GM19467 (cell line): ENCODE data around the gene DDX52.
"Not testable (repeated sequence)": the region's sequence is repeated elsewhere in the genome, so short reads cannot be mapped to it uniquely, and the experiment has no call there.

ENCODE experiments used
- ATAC-seq: cut with Tn5 transposase; IDR thresholded peaks from one replicate; pipeline ENCODE4 v1.9.1; 2021; ENCODE audit warnings: mild to moderate bottlenecking, moderate library complexity; ENCODE audit not compliant: unreplicated experiment

DDX52 gene

DNA sequence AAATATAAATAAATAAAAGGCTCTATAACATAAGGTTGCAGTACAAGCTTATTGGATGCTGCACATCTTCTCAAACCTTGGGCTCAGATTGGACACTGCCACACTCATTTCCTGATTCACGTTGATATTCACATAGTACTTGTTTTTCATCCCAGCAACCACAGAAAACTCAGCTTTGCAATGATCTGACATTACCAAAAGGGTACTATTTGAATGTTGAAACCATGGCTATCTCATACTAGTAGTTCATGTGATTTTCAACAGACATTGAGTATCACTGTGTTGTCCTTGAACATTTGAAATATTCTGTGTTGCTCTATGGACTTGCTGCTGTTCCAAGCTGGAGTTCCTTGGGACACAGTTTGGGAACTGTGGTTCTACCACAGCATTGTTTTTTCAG is 14.0 kb upstream of the DDX52 start:
- no peak for ATAC-seq

- ATAC-seq = no peak
Measured at GRCh38 chr17:37651849-37652248, 8.6 kb upstream of the DDX52 start.

DNA sequence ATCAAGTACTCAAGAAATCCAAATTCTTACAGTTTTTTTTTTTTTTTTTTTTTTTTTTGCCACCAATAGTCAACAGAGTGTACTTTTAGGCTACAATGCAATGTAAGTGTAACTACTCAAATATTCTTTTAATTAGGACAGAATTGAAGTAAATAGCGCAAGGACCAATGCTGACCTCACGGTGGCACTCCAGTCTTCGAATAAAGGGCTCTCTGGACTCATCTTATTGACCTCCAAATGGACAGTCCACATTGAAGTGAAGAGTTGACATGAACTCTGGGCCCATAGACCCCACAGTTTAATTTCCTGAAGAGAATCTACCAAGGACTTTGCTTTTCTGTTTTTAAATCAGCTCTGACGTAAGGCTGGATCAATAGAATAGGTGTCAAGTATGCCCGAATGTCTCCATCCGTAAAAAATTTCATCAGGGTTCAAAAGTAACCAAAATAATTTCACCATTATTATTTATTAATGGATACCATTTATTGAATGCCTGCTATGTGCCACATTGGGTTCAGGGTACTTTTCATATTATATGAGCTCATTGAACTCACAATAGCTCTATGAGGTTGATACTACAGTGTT is 7.3 kb upstream of the DDX52 start:
- no peak for ATAC-seq

- no peak for ATAC-seq
Measured at GRCh38 chr17:37648555-37648954, 5.3 kb upstream of the DDX52 start.

DNA sequence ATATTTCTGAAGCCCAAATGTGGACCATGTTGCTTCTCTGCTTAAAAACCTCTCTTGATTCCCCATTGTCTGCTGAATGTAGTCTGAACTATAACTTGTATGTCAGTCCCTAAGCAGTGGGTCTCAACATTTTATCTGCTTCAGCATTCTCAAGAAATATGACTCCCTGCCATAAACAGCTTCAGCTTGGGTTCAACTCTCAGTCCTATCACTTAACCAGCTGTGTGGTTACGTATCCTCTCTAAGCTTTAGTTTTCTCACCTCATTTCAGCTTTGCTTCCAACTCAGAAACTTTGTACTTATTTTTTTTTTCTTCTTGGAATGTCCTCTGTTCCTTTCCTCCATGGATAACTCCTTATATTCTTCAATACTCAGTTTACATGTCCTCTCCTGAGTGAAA is 4.6 kb upstream of the DDX52 start:
- no peak for ATAC-seq

DNA sequence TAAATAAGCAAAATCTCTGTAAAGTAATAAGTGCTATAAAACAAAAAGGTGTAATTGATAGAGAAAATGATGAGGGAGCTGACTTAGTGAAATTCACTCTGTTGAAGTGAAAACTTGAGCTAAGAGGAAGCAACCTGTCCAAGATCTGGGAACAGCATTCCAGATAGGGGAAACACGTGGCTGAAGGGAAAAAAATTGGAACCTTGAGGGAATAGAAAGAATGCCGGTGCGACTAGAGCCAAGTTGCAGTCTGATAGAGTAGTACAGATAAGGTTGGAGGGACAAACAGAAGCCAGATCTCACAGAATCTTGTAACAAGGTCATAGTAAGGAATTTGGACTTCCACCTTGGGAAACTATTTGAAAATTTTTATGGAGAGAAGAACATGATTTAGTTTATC is 623 bp upstream of the DDX52 start:
- ATAC-seq = peak; percentile 7

- ATAC-seq = no peak
Measured at GRCh38 chr17:37642681-37643080, 565 bp downstream of the DDX52 start.

- no peak for ATAC-seq
Measured at GRCh38 chr17:37640015-37640414, 3.2 kb downstream of the DDX52 start.

DNA sequence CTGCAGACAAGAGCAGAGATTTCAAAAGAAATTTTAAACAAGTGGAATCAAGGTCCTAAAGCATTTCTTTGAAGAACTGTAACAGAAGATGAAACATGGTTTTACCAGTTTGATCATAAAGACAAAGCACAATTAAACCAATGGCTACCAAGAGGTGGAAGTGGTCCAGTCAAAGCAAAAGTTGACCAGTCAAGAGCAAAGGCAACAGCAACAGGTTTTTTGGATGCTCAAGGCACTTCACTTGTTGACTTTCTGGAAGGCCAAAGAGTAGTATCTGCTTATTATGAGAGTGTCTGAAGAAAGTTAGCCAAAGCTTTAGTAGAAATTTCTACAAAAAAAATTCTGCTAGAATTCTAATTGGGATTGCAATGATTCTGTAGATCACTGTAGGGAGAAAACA is 5.3 kb downstream of the DDX52 start:
- no peak for ATAC-seq

- not testable (repeated sequence) for ATAC-seq
Measured at GRCh38 chr17:37616430-37616829, 26.8 kb downstream of the DDX52 start.

DNA sequence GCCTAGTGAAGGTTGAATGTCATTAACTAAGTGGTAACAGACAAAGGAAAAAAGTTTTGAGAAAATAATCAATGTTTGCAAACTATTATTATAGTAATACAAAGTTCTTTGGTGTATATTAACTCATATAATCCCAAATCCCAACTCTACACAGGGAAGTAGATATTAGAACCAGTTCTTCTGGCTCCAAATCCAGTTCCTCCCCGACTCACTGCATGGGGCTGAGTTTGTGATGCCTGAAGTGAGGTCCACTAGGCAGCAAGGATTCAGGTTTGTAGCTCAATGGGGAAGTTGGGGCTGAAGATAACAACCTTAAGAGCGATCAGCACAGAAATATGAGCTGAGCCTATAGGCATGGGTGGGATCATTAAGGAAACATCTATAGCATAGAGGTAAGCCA is 28.4 kb downstream of the DDX52 start:
- no peak for ATAC-seq

GRCh38 chr17:37614391-37614790 is 28.9 kb downstream of the DDX52 start:
- no peak for ATAC-seq

DNA sequence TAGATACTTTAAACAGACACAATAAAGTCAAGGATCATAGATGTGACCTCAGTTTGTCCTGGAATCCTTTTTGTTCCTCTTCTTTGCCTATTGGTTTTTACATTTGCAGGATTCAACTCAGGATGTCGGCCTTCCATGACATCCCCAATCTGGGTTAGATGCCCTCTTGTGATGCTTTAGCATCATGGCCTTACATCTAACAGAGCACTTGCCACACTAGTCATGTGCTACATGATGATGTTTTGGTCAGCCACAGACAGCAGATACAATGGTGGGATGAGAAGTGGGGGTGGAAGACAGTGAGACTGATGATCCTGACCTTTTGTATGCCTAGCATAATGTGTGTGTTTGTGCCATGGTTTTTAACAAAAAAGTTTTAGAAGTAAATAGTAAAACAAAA is 32.3 kb downstream of the DDX52 start:
- no peak for ATAC-seq

- ATAC-seq = not testable (repeated sequence)
Measured at GRCh38 chr17:37610041-37610420, 33.2 kb downstream of the DDX52 start.

DNA sequence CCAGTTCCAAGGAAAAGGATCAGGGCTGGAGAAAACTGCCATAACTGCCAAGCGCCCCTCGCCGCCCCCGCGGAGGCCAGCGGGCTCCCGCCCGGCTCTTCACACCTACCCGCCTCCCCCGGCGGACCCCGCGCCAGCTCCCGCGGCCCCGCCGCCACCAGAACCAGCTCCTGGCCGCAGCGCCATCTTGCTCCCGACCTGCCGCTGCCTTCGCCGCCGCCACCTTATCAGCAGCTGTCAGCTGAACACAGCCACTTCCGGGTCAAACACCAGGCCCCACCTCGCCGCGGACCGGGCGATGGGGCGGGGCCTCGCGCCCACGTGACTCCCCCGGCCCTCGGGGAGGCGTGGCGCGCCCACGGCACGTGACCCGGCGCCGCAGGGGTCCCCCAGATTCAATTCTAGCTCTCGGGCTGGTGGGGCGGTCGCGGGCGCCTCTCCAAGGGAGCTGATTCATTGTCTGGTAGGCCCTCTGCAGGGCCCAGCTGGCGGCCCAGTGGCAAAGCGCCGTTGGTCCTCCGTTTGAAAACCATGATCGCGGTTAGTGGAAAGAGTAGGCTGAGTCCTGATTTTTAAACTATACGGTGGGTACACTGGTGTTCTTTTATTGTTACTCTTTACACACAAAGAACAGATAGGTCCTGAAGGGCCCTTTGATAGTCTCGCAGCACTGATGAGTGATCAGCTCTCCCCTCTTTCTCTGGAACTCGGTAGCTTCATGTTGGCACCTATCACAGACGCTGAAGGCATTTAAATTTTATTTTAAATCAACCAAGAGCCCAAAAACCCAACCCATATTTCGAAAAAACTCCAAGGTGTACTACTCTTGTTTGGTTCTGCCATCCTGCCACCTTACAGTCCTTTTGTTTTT is 33.8 kb downstream of the DDX52 start, which contains the start of gene SYNRG:
SYNRG (minus strand) TSS at position 249 of the 871 bp plus-strand sequence; CDS start at position 186, 63 bp downstream.
- ATAC-seq = peak; percentile 76

DNA sequence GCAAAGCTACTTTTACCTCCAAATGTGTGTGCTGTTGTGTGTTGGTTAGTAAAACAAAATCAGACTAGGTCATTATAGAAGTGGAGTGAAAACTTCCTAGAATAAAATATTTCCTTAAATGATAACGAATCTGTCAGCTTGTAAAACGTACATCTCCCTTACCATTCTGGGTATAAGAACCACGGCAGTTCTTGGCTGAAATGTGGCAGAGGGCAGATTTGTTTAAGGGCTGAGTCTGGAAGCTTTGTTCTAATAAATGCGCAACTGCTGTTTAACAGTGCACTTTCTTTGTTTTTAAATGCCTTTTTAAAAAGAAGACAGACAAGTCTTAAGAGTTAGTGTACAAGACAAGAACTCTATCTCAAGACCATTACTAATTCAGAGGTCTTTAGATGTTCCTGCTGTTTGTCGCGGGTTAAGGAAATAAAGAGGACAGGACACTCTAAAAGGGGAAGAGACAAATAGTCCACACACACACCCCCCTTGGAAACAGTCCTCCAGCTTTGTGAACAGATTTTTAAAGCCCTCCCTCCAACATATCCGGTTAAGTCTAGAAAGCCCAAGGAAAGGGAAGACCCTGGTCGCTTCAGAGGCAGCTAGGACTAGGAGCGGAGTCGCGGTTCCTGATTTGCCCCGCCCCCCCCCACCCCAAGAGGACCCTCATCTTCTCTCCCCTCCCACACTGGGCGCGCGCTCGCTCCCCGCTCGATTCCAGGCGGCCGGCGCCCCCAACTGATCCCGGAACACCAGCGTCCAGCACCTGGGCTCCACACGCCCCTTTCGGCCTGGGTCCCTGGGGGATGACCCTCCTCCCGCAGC is 34.7 kb downstream of the DDX52 start:
- no peak for ATAC-seq

DNA sequence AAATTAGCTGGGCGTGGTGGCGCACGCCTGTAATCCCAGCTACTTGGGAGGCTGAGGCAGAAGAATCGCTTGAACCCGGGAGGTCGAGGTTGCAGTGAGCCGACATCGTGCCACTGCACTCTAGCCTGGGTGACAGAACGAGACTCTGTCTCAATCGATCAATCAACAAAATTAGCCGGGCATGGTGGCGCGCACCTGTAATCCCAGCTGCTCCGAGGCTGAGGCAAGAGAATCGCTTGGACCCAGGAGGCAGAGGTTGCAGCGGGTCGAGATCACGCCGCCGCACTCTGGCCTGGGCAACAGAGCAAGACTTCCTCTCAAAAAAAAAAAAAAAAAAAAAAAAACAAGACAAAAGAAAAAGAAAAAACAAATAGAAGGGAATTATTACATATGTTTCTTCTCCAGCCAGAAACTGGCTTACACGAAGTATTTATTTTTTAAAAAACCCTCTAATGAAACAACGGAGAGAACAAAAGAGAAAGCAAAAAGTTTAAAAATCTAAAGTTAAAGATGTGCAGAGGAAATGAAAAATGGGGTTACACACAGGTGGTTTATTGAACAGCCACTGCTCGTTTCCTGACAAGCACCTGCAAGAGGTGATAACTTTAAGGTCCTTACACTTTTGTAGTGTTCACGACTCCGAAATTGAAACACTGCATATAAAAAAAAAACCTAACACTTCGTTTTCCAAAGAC is 35.5 kb downstream of the DDX52 start:
- no peak for ATAC-seq

DNA sequence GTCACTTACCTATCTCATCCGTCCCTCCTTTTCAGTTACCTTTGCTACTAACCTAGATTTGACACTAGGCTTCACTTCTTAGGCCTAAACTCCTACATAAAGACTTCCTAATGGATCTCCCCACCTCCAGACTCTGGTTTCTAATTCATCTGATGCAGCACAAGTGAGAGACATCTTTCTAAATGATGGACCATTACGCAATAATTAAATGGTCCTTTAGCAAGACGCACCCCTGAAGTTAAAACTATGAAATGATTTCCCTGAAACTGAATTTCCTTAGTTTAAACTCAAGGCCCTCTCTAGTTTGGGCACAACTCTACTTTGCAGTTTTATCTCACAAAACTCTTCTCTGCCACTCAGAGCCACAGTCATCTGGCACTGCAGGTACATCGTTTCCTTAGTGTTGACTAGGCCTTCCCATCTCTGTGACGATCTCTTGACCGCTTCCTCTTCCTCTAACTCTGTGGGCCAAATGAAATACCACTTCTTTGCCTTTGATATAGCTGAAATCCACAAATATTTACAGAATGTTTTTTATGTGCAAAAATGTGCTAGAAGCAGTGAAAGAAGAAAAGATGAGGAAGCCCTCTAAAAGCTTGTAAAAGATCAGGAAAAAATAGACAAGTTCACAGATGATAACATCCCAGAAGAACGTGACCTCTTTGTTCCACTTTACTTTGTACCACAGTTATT is 37.3 kb downstream of the DDX52 start:
- no peak for ATAC-seq

GRCh38 chr17:37605081-37605480 is 38.2 kb downstream of the DDX52 start:
- no peak for ATAC-seq

DNA sequence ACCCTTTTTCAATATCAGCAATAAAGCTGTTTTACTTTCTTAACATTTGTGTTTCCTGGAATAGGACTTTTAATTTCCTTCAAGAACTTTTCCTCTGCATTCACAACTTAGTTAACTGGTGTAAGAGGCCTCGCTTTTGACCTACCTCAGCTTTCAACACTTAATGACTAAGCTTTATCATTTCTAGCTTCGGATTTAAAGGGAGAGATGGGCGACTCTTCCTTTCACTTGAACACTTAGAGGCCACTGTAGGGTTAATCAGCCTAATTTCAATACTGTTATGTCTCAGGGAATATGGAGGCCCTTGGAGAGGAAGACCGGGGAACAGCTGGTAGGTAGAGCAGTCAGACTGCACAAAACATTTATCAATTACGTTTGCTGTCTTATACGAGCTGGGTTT is 38.7 kb downstream of the DDX52 start:
- ATAC-seq = no peak
